ENCODE results near the gene C3orf33. TPM values are rescaled to one million over a fixed set of nuclear protein-coding genes. Genes with fewer than 3 reads are reported as not detected.

Gene C3orf33
- total RNA-seq, 4 donors from 2014 or later, result 2.3 to 4.2 (median 3.1) TPM

- ATAC-seq, result no peak
- 86 to 100% methylated on average over 1 of the region's 1 CpG for WGBS, 2 donors (ENCODE audit: low coverage in 1 of 2)
- Histone ChIP-seq H3K27ac (no peak overlapping the region), H3K27me3 (no peaks in the 10 kb centered on the region), H3K36me3 (peaks cover 0 to 38% of the 10 kb centered on the region in 2 donors), H3K9me3 (no peaks in the 10 kb centered on the region), H3K4me1 (no peaks in the 10 kb centered on the region), H3K4me3 (no peak overlapping the region)
- no peak for TF ChIP-seq POLR2A (IDR thresholded peaks at IDR 0.05)
- no peak for TF ChIP-seq EP300 (IDR thresholded peaks at IDR 0.05)
- no peak for TF ChIP-seq POLR2AphosphoS5 (IDR thresholded peaks at IDR 0.05)
- no peak for TF ChIP-seq CTCF (IDR thresholded peaks at IDR 0.05)
These were observed 13.5 kb downstream of the C3orf33 start for GRCh38 chr3:155792532-155792931.

- H3K27ac ChIP-seq, result no peak overlapping the region
- WGBS, 2 donors (ENCODE audit: low coverage in 1 of 2), result no CpG with 5 or more reads among the region's 2 CpGs
- H3K9me3 ChIP-seq, result no peaks in the 10 kb centered on the region
- H3K4me1 ChIP-seq, result no peaks in the 10 kb centered on the region
- TF ChIP-seq CTCF (IDR thresholded peaks at IDR 0.05) (no peak), POLR2AphosphoS5 (IDR thresholded peaks at IDR 0.05) (no peak), POLR2A (IDR thresholded peaks at IDR 0.05) (no peak)
- ATAC-seq, result no peak
- H3K27me3 ChIP-seq, result no peaks in the 10 kb centered on the region
- H3K4me3 ChIP-seq, result no peak overlapping the region
- H3K36me3 ChIP-seq, result peaks cover 0 to 28% of the 10 kb centered on the region in 2 donors
These were observed 14.9 kb downstream of the C3orf33 start for GRCh38 chr3:155791190-155791589.

GRCh38 chr3:155790272-155790925, 15.7 kb downstream of the C3orf33 start:
- H3K4me3 ChIP-seq, result no peak overlapping the region
- TF ChIP-seq CTCF (IDR thresholded peaks at IDR 0.05), result no peak
- TF ChIP-seq EP300 (IDR thresholded peaks at IDR 0.05), result no peak
- no peak for TF ChIP-seq POLR2AphosphoS5 (IDR thresholded peaks at IDR 0.05)
- no peak for TF ChIP-seq POLR2A (IDR thresholded peaks at IDR 0.05)
- H3K27me3 ChIP-seq, result no peaks in the 10 kb centered on the region
- ATAC-seq, result no peak
- WGBS, 2 donors (ENCODE audit: low coverage in 1 of 2), result 69 to 75% methylated on average over 2 to 4 of the region's 4 CpGs
- H3K4me1 ChIP-seq, result no peaks in the 10 kb centered on the region
- no peaks in the 10 kb centered on the region for H3K9me3 ChIP-seq
- H3K36me3 ChIP-seq, result peaks cover 0 to 28% of the 10 kb centered on the region in 2 donors
- H3K27ac ChIP-seq, result no peak overlapping the region

GRCh38 chr3:155785662-155786295, 20.3 kb downstream of the C3orf33 start:
- no peaks in the 10 kb centered on the region for H3K4me1 ChIP-seq
- peaks cover 0 to 38% of the 10 kb centered on the region in 2 donors for H3K36me3 ChIP-seq
- ATAC-seq, result no peak
- TF ChIP-seq POLR2A (IDR thresholded peaks at IDR 0.05), result no peak
- no peak for TF ChIP-seq POLR2AphosphoS5 (IDR thresholded peaks at IDR 0.05)
- no peak for TF ChIP-seq EP300 (IDR thresholded peaks at IDR 0.05)
- TF ChIP-seq CTCF (IDR thresholded peaks at IDR 0.05), result no peak
- H3K27me3 ChIP-seq, result no peaks in the 10 kb centered on the region
- H3K4me3 ChIP-seq, result no peak overlapping the region
- H3K27ac ChIP-seq, result no peak overlapping the region
- H3K9me3 ChIP-seq, result peaks cover 0 to 19% (median 0%) of the 10 kb centered on the region in 3 donors

GRCh38 chr3:155782390-155782953, 23.6 kb downstream of the C3orf33 start:
- H3K27me3 ChIP-seq, result no peaks in the 10 kb centered on the region
- H3K36me3 ChIP-seq, result peaks cover 0 to 38% of the 10 kb centered on the region in 2 donors
- no peak for ATAC-seq
- no peak overlapping the region for H3K27ac ChIP-seq
- WGBS, 2 donors (ENCODE audit: low coverage in 1 of 2), result 100% methylated on average over 1 of the region's 1 CpG
- peaks cover 0 to 19% (median 0%) of the 10 kb centered on the region in 3 donors for H3K9me3 ChIP-seq
- TF ChIP-seq POLR2A (IDR thresholded peaks at IDR 0.05), result no peak
- TF ChIP-seq EP300 (IDR thresholded peaks at IDR 0.05), result no peak
- TF ChIP-seq CTCF (IDR thresholded peaks at IDR 0.05), result no peak
- no peak for TF ChIP-seq POLR2AphosphoS5 (IDR thresholded peaks at IDR 0.05)
- no peaks in the 10 kb centered on the region for H3K4me1 ChIP-seq
- H3K4me3 ChIP-seq, result no peak overlapping the region

Measured in gastroesophageal sphincter (tissue), 4 donors.